ENCODE measurements around the gene KDM2A.

DNA sequence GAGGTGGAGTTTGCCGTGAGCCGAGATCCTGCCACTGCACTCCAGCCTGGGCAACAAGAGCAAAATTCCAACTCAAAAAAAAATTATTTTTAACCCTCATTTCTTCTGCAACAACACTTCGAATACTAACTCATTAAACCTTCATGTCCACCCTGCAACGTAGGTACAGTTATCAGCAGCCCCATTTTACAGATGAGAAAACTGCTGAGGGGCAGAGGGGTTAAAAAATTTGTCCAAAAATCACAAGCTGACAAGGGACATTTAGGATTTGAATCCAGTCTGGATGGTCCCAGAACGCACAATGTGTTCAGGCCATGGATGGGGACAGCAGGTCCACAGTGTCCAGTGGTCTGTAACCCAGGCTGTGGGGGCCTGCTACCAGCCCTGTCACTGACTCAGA lies 33.4 kb upstream of the KDM2A start:
- no peak for TF ChIP-seq POLR2A (IDR thresholded peaks at IDR 0.05; ENCODE audit: borderline replicate concordance, extremely low read depth, insufficient read depth, insufficient read length)
- TF ChIP-seq, protein P1, sequence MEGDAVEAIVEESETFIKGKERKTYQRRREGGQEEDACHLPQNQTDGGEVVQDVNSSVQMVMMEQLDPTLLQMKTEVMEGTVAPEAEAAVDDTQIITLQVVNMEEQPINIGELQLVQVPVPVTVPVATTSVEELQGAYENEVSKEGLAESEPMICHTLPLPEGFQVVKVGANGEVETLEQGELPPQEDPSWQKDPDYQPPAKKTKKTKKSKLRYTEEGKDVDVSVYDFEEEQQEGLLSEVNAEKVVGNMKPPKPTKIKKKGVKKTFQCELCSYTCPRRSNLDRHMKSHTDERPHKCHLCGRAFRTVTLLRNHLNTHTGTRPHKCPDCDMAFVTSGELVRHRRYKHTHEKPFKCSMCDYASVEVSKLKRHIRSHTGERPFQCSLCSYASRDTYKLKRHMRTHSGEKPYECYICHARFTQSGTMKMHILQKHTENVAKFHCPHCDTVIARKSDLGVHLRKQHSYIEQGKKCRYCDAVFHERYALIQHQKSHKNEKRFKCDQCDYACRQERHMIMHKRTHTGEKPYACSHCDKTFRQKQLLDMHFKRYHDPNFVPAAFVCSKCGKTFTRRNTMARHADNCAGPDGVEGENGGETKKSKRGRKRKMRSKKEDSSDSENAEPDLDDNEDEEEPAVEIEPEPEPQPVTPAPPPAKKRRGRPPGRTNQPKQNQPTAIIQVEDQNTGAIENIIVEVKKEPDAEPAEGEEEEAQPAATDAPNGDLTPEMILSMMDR (IDR thresholded peaks at IDR 0.05 in 2 of 3, conservative IDR thresholded peaks at IDR 0.05 in 1 of 3; ENCODE audit: borderline replicate concordance in 1 of 3, insufficient read depth in 1 of 3, low read depth in 2 of 3, low read length in 2 of 3), result no peak
- TF ChIP-seq ZFX (IDR thresholded peaks at IDR 0.05), result no peak
- no peak for TF ChIP-seq RAD21 (IDR thresholded peaks at IDR 0.05; ENCODE audit: low read depth)
- no peak for TF ChIP-seq YY1 (IDR thresholded peaks at IDR 0.05; ENCODE audit: extremely low read depth, insufficient replicate concordance, low read depth, low read length)
- TF ChIP-seq, protein P2, sequence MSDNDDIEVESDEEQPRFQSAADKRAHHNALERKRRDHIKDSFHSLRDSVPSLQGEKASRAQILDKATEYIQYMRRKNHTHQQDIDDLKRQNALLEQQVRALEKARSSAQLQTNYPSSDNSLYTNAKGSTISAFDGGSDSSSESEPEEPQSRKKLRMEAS (IDR thresholded peaks at IDR 0.05), result no peak
- TF ChIP-seq EZH2 (IDR thresholded peaks at IDR 0.05), result no peak
- no peak for TF ChIP-seq POLR2AphosphoS5 (IDR thresholded peaks at IDR 0.05; ENCODE audit: low read depth, low read length)
- no peak for TF ChIP-seq CEBPB (IDR thresholded peaks at IDR 0.05; ENCODE audit: low read depth)

Data from HCT116 (cell line).